Measurements from ENCODE around the gene VEGFD. TPM values are rescaled to one million over a fixed set of nuclear protein-coding genes. Genes with fewer than 3 reads are reported as not detected.

The VEGFD gene
- total and polyA plus RNA-seq, 10 donors, result 0.52 to 4.4 (median 1.0) TPM

- no peak for DNase-seq
- Histone ChIP-seq H3K27ac (peak overlapping the region in 5 of 8 donors; percentile 85 to 91 (median 91)), H3K27me3 (replicated peaks in 1 of 7) (peaks cover 0 to 9% (median 0%) of the 10 kb centered on the region in 7 donors), H3K4me3 (peak overlapping the region; percentile 48 to 78 (median 55)), H3K9me3 (no peaks in the 10 kb centered on the region), H3K4me1 (peaks cover 0 to 29% (median 7%) of the 10 kb centered on the region in 6 donors), H3K36me3 (peaks cover 0 to 24% (median 11%) of the 10 kb centered on the region in 6 donors)
- WGBS, 5 donors, result 11 to 45% (median 17%) methylated on average over 7 of the region's 7 CpGs
- TF ChIP-seq POLR2A (IDR thresholded peaks at IDR 0.05), result no peak
- TF ChIP-seq POLR2AphosphoS5 (IDR thresholded peaks at IDR 0.05), result no peak
- no peak for TF ChIP-seq CTCF (IDR thresholded peaks at IDR 0.05 in 8 of 11, conservative IDR thresholded peaks at IDR 0.05 in 3 of 11)
- intact Hi-C loops (cut with DNase I; ENCODE audit: low total_unique reads), result no loop called here
Observed at GRCh38 chrX:15334561-15334960, 49.7 kb downstream of the VEGFD start.

- H3K4me3 ChIP-seq, result no peak overlapping the region
- no peak for DNase-seq
- intact Hi-C loops (cut with DNase I; ENCODE audit: low total_unique reads), result no loop called here
- H3K4me1 ChIP-seq, result peaks cover 0 to 12% (median under 1%) of the 10 kb centered on the region in 6 donors
- no peak overlapping the region for H3K27ac ChIP-seq
- 55 to 87% (median 73%) methylated on average over 2 of the region's 2 CpGs for WGBS, 5 donors
- no peaks in the 10 kb centered on the region for H3K27me3 ChIP-seq (replicated peaks in 1 of 7)
- peaks cover 0 to 51% (median 19%) of the 10 kb centered on the region in 6 donors for H3K36me3 ChIP-seq
- TF ChIP-seq POLR2AphosphoS5 (IDR thresholded peaks at IDR 0.05) (no peak), CTCF (IDR thresholded peaks at IDR 0.05 in 8 of 11, conservative IDR thresholded peaks at IDR 0.05 in 3 of 11) (no peak), POLR2A (IDR thresholded peaks at IDR 0.05) (no peak)
- H3K9me3 ChIP-seq, result no peaks in the 10 kb centered on the region
Observed at GRCh38 chrX:15328821-15329220, 55.4 kb downstream of the VEGFD start.

- no peak for TF ChIP-seq POLR2A (IDR thresholded peaks at IDR 0.05)
- no peak for TF ChIP-seq POLR2AphosphoS5 (IDR thresholded peaks at IDR 0.05)
- no peak for TF ChIP-seq CTCF (IDR thresholded peaks at IDR 0.05 in 8 of 11, conservative IDR thresholded peaks at IDR 0.05 in 3 of 11)
- no peaks in the 10 kb centered on the region for H3K9me3 ChIP-seq
- H3K4me1 ChIP-seq, result peaks cover 0 to 5% (median 0%) of the 10 kb centered on the region in 6 donors
- no peak overlapping the region for H3K4me3 ChIP-seq
- H3K27ac ChIP-seq, result no peak overlapping the region
- no peak for DNase-seq
- peaks cover 0 to 56% (median 19%) of the 10 kb centered on the region in 6 donors for H3K36me3 ChIP-seq
- intact Hi-C loops (cut with DNase I; ENCODE audit: low total_unique reads), result no loop called here
- 58 to 94% (median 88%) methylated on average over 3 of the region's 3 CpGs for WGBS, 5 donors
- no peaks in the 10 kb centered on the region for H3K27me3 ChIP-seq (replicated peaks in 1 of 7)
Observed at GRCh38 chrX:15328131-15328530, 56.1 kb downstream of the VEGFD start.

- WGBS, 5 donors, result 75 to 93% (median 90%) methylated on average over 5 of the region's 5 CpGs
- no peak overlapping the region for H3K27ac ChIP-seq
- no peaks in the 10 kb centered on the region for H3K9me3 ChIP-seq
Observed at GRCh38 chrX:15322472-15322871, 61.7 kb downstream of the VEGFD start.

More at GRCh38 chrX:15322472-15322871, 61.7 kb downstream of the VEGFD start:
- no peak for TF ChIP-seq POLR2AphosphoS5 (IDR thresholded peaks at IDR 0.05)
- TF ChIP-seq POLR2A (IDR thresholded peaks at IDR 0.05), result no peak
- no peak for TF ChIP-seq CTCF (IDR thresholded peaks at IDR 0.05 in 8 of 11, conservative IDR thresholded peaks at IDR 0.05 in 3 of 11)
- no peaks in the 10 kb centered on the region for H3K27me3 ChIP-seq (replicated peaks in 1 of 7)
- H3K36me3 ChIP-seq, result peaks cover 0 to 50% (median 11%) of the 10 kb centered on the region in 6 donors
- no peaks in the 10 kb centered on the region for H3K4me1 ChIP-seq
- no peak for DNase-seq
- no peak overlapping the region for H3K4me3 ChIP-seq
- intact Hi-C loops (cut with DNase I; ENCODE audit: low total_unique reads), result no loop called here

Measured in spleen (tissue), 11 donors.